Neural progenitor cell (in vitro differentiated cells): ENCODE results near the gene CCDC3.

Source experiments
- EZH2phosphoT487 ChIP-seq: fragments of 200-600 bp; sonication (generic); IDR thresholded peaks from 2 replicates; pipeline ENCODE4 v1.6.1; 2017; ENCODE audit warnings: antibody characterized with exemption
- TF ChIP-seq, protein P1 (sequence below): fragments of 200-600 bp; sonication (generic); IDR thresholded peaks from 2 replicates; pipeline ENCODE4 v1.5.1; 2017; ENCODE audit warnings: antibody characterized with exemption, mild to moderate bottlenecking

DNA sequence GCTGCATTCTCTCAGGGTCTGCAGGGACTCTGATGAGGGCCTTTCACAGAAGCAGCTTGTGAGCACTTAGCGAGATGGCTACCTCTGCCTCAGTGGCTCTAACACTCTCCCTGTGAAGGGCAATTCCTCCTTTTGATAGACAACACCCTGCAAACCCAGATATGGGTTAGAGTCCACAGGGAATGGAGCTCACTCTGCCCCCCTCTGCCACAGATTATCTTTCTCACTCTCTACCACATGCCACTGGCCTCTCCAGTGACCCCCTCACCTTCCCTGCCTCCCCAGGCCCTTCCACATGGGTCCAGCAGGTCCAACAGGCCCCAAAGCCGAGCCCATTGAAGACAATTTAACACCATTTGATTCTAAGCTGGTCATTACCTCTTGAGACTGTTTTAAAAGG is 72.1 kb downstream of the CCDC3 start:
- TF ChIP-seq, protein P1, sequence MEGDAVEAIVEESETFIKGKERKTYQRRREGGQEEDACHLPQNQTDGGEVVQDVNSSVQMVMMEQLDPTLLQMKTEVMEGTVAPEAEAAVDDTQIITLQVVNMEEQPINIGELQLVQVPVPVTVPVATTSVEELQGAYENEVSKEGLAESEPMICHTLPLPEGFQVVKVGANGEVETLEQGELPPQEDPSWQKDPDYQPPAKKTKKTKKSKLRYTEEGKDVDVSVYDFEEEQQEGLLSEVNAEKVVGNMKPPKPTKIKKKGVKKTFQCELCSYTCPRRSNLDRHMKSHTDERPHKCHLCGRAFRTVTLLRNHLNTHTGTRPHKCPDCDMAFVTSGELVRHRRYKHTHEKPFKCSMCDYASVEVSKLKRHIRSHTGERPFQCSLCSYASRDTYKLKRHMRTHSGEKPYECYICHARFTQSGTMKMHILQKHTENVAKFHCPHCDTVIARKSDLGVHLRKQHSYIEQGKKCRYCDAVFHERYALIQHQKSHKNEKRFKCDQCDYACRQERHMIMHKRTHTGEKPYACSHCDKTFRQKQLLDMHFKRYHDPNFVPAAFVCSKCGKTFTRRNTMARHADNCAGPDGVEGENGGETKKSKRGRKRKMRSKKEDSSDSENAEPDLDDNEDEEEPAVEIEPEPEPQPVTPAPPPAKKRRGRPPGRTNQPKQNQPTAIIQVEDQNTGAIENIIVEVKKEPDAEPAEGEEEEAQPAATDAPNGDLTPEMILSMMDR = no peak
- TF ChIP-seq EZH2phosphoT487 = no peak
